Endodermal cell (in vitro differentiated cells): ENCODE data around the gene MAGOH. TPM values are rescaled to one million over a fixed set of nuclear protein-coding genes. Genes with fewer than 3 reads are reported as not detected.

Experiments used
- DNase-seq: peaks from one replicate; pipeline ENCODE4 v3.0.0-alpha.2; 2017
- H3K27ac ChIP-seq: 2 replicates; pipeline ENCODE4 v1.5.1; 2013; ENCODE audit warnings: mild to moderate bottlenecking, low read depth, low read length, moderate library complexity
- H3K27me3 ChIP-seq: 2 replicates; pipeline ENCODE4 v1.6.1; 2013; ENCODE audit warnings: mild to moderate bottlenecking, low read length, moderate library complexity; ENCODE audit not compliant: insufficient read depth, control insufficient read depth, poor library complexity, severe bottlenecking
- H3K36me3 ChIP-seq: 2 replicates; pipeline ENCODE4 v1.7.0; 2013; ENCODE audit warnings: mild to moderate bottlenecking, low read length, moderate library complexity; ENCODE audit not compliant: control insufficient read depth, insufficient read depth
- H3K4me1 ChIP-seq: one replicate; pipeline ENCODE4 v1.7.0; 2013; ENCODE audit warnings: low read length; ENCODE audit not compliant: control insufficient read depth, insufficient read depth
- H3K4me3 ChIP-seq: 2 replicates; pipeline ENCODE4 v1.5.1; 2013; ENCODE audit warnings: mild to moderate bottlenecking, low read length, moderate library complexity
- H3K9ac ChIP-seq: 2 replicates; pipeline ENCODE4 v1.6.1; 2013; ENCODE audit warnings: mild to moderate bottlenecking, low read length, moderate library complexity; ENCODE audit not compliant: poor library complexity, severe bottlenecking; ENCODE audit errors: extremely low read depth
- H3K9me3 ChIP-seq: 2 replicates; pipeline ENCODE4 v1.6.1; 2013; ENCODE audit warnings: mild to moderate bottlenecking, low read length, moderate library complexity; ENCODE audit not compliant: control insufficient read depth
- H3K27ac Mint-ChIP-seq: 2 replicates; pipeline ENCODE4 v1.8.0; 2020; ENCODE audit warnings: mixed read lengths
- H3K27me3 Mint-ChIP-seq: 2 replicates; pipeline ENCODE4 v1.8.0; 2021; ENCODE audit warnings: mild to moderate bottlenecking, mixed read lengths; ENCODE audit not compliant: insufficient read depth
- H3K36me3 Mint-ChIP-seq: 2 replicates; pipeline ENCODE4 v1.8.0; 2020; ENCODE audit warnings: low read depth, mixed read lengths
- H3K4me1 Mint-ChIP-seq: 2 replicates; pipeline ENCODE4 v1.8.0; 2020; ENCODE audit warnings: mixed read lengths
- H3K4me3 Mint-ChIP-seq: 2 replicates; pipeline ENCODE4 v1.8.0; 2020; ENCODE audit warnings: mild to moderate bottlenecking, moderate library complexity, mixed read lengths
- H3K9me3 Mint-ChIP-seq: 2 replicates; pipeline ENCODE4 v1.8.0; 2020; ENCODE audit warnings: mild to moderate bottlenecking, mixed read lengths
- WGBS, 2 experiments: methylation state at CpG; one replicate each; pipeline versions ENCODE4 v1.1.5 to v1.1.7; 2013; ENCODE audit warnings: missing lambda C conversion rate in 2 of 2, mixed read lengths in 1 of 2; ENCODE audit not compliant: insufficient coverage in 1 of 2, insufficient read length in 1 of 2; 5-methylcytosine and 5-hydroxymethylcytosine counted together
- long read RNA-seq, 4 experiments: library from polyadenylated mRNA in 2 of 4; library from RNA in 1 of 4; library from capped mRNA in 1 of 4; stranded (forward) in 3 of 4; unstranded in 1 of 4; transcript quantifications; one replicate each; pipeline ENCODE4 v2.0.0, GENCODE V29; 2020 to 2021; ENCODE audit warnings: inconsistent platforms in 1 of 4
- polyA plus RNA-seq, 2 experiments: library from polyadenylated mRNA; stranded (reverse); fragments of 50-300 nt; gene quantifications; one replicate each; pipeline ENCODE4 v1.2.3, GENCODE V29; 2013
- total RNA-seq, 2 donors: library from RNA; stranded (reverse); fragmentation: NEBNext Ultra II Directional in 1 of 2; extraction: Animal tissue kit (Norgen Biotek cat#: 25700) in 1 of 2; gene quantifications; 2 replicates in 1 of 2; 3 replicates in 1 of 2; pipeline ENCODE4 v1.2.1, GENCODE V29; 2021
- TF ChIP-seq, protein P1 (sequence below): fragments of 200-600 bp; sonication (generic); conservative IDR thresholded peaks from 2 replicates; pipeline ENCODE4 v1.5.0; 2021; ENCODE audit warnings: antibody characterized with exemption, mild to moderate bottlenecking

The MAGOH gene
- 10 to 100 TPM; 59.1 to 74.7 TPM for total RNA-seq
- 96.3 TPM for polyA plus RNA-seq (2013, experiment 1 of 2)
- 78.8 TPM for polyA plus RNA-seq (2013, experiment 2 of 2)
- long read RNA-seq, experiment 1, transcript MAGOH-201 (4 exons, 500 nt) = minor isoform, 7 of 42 reads
- long read RNA-seq, experiment 1, transcript MAGOH-202 (5 exons, 756 nt) = major isoform, 27 of 42 reads
- long read RNA-seq, experiment 1, partial matches to known transcripts = 2 of 42 reads
- long read RNA-seq, experiment 1, other reads (novel, unspliced or antisense) = 4 of 42 reads
- long read RNA-seq, experiment 2, transcript MAGOH-201 (4 exons, 500 nt) = minor isoform, 6 of 29 reads
- long read RNA-seq, experiment 2, transcript MAGOH-202 (5 exons, 756 nt) = major isoform, 21 of 29 reads
- long read RNA-seq, experiment 2, partial matches to known transcripts = 1 of 29 reads
- long read RNA-seq, experiment 2, other reads (novel, unspliced or antisense) = 0 of 29 reads
- long read RNA-seq, experiment 3, partial matches to known transcripts = 1 of 6 reads
- long read RNA-seq, experiment 3, other reads (novel, unspliced or antisense) = 1 of 6 reads
- long read RNA-seq, experiment 4, partial matches to known transcripts = 0 of 2 reads
- long read RNA-seq, experiment 4, other reads (novel, unspliced or antisense) = 0 of 2 reads

DNA sequence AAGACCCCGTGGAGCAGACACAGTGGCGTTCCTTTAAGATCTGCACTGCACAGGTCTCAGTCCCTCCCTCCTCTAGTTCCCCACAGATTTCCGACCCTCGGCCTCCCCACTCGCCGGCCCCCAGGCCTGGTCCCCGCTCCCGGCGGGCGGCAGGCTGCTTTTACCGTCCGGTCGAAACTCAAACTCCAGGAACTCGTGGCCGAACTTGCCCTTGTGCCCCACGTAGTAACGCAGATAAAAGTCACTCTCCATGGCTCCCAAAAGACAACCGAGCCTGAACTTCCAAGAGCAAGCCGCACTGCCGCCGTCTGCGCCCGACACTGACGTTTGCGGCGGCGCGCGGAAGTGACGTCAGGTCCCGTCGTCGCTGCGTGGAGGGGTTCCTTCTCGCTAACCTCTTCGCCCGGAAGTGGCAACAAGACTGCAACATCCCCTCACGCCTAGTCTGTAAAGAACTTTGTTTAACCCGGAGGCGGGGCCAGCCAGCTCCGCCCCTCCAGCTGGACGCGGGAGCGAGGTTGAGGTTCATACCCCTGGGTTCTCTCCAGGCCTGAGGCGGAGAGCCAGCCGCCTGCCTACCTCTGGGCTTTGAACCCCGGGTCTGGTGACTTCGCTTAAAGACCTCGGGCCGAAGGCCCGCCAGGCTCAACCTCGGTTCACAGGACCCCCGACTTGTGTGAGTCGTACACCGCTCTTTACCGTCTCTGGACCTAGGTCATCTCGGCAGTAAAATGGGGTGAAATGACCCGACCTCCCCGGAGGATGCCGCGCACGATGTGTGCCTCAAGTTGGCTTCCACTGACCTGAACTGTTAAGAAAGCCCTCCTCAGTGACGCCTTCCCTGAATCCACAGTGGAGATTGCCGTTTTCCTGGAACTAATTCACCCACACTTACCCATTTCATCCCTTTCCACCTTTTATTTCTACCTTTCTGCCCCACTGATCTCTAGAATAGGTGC is at the start of gene MAGOH:
Gene MAGOH, minus strand, starts transcription at position 322 of the 959 bp plus-strand sequence. Its CDS starts 70 bp downstream, at position 252.
- Mint-ChIP-seq H3K9me3 (no peaks in the 10 kb centered on the region), H3K36me3 (peaks cover 19% of the 10 kb centered on the region), H3K4me3 (peak within 1 kb of the TSS; percentile 96), H3K4me1 (peaks cover 7% of the 10 kb centered on the region), H3K27ac (peak within 1 kb of the TSS; percentile 97), H3K27me3 (no peaks in the 10 kb centered on the region)
- no peaks in the 10 kb centered on the region for H3K4me1 ChIP-seq
- TF ChIP-seq, protein P1, sequence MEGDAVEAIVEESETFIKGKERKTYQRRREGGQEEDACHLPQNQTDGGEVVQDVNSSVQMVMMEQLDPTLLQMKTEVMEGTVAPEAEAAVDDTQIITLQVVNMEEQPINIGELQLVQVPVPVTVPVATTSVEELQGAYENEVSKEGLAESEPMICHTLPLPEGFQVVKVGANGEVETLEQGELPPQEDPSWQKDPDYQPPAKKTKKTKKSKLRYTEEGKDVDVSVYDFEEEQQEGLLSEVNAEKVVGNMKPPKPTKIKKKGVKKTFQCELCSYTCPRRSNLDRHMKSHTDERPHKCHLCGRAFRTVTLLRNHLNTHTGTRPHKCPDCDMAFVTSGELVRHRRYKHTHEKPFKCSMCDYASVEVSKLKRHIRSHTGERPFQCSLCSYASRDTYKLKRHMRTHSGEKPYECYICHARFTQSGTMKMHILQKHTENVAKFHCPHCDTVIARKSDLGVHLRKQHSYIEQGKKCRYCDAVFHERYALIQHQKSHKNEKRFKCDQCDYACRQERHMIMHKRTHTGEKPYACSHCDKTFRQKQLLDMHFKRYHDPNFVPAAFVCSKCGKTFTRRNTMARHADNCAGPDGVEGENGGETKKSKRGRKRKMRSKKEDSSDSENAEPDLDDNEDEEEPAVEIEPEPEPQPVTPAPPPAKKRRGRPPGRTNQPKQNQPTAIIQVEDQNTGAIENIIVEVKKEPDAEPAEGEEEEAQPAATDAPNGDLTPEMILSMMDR = no peak
- H3K9me3 ChIP-seq = no peaks in the 10 kb centered on the region
- WGBS, 2 experiments = 5 to 7% methylated on average over 41 to 64 of the region's 64 CpGs
- peak; percentile 99 for DNase-seq
- H3K36me3 ChIP-seq = peaks cover 32% of the 10 kb centered on the region
- no peaks in the 10 kb centered on the region for H3K27me3 ChIP-seq
- H3K4me3 ChIP-seq = peak within 1 kb of the TSS; percentile 98
- H3K27ac ChIP-seq = peak within 1 kb of the TSS; percentile 56
- peak within 1 kb of the TSS; percentile 95 for H3K9ac ChIP-seq

DNA sequence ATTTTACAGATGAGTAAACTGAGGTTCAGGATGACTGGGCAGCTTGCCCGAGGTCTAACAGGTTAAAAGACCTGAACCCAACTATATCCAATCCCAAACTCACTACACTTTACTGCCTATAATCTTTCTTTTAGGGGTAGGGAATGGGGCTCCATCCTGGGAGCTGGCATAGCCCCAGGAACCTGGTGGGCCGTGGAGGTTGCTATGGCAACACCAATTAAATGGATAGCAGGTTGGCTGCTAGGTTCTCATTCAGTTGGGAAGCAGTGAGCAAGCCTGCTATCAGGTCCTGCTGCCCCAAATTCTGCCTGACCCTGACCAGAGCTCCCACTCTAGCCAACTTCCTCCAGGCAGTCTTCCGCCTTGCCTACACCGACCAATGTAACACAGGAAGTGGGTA is 48.6 kb upstream of the MAGOH start:
- TF ChIP-seq, protein P1 = no peak
- Mint-ChIP-seq H3K27ac (no peak overlapping the region), H3K9me3 (no peaks in the 10 kb centered on the region), H3K36me3 (peaks cover 29% of the 10 kb centered on the region), H3K4me1 (peaks cover 54% of the 10 kb centered on the region), H3K4me3 (no peak overlapping the region), H3K27me3 (no peaks in the 10 kb centered on the region)
- H3K27me3 ChIP-seq = no peaks in the 10 kb centered on the region
- no peaks in the 10 kb centered on the region for H3K9me3 ChIP-seq
- peaks cover 35% of the 10 kb centered on the region for H3K4me1 ChIP-seq
- no peak overlapping the region for H3K9ac ChIP-seq
- 96% methylated on average over 4 of the region's 4 CpGs; no CpG with 5 or more reads in 1 of the 2 experiments for WGBS, 2 experiments
- H3K36me3 ChIP-seq = peaks cover 8% of the 10 kb centered on the region
- DNase-seq = no peak
- H3K4me3 ChIP-seq = no peak overlapping the region
- H3K27ac ChIP-seq = no peak overlapping the region
